CD14-positive monocyte (primary cell): ENCODE data around the gene LRP1-AS. TPM values are rescaled to one million over a fixed set of nuclear protein-coding genes. Genes with fewer than 3 reads are reported as not detected.

Source experiments
- DNase-seq, 3 donors: peaks; one replicate each; pipeline ENCODE4 v3.0.0-alpha.2; 2011 to 2022
- H2AFZ ChIP-seq: 2 replicates; pipeline ENCODE4 v1.6.0; 2012; ENCODE audit warnings: mild to moderate bottlenecking, low read depth, low read length, inconsistent platforms; ENCODE audit not compliant: insufficient read depth, poor library complexity, severe bottlenecking
- H3K27ac ChIP-seq, 2 donors: 1 replicate in 1 of 2; 2 replicates in 1 of 2; pipeline ENCODE4 v1.5.1; 2012 to 2013; ENCODE audit warnings: low read length in 2 of 2, control low read depth in 1 of 2, inconsistent platforms in 1 of 2, low read depth in 1 of 2, mild to moderate bottlenecking in 1 of 2
- H3K27me3 ChIP-seq, 2 donors: one replicate each; pipeline versions ENCODE4 v1.6.0 to v1.6.1; 2011 to 2013; ENCODE audit warnings: low read length in 2 of 2; ENCODE audit not compliant: control insufficient read depth in 2 of 2, insufficient read depth in 2 of 2
- H3K36me3 ChIP-seq, 2 donors: replicated peaks in 1 of 2; 1 replicate in 1 of 2; 2 replicates in 1 of 2; pipeline versions ENCODE4 v1.5.1 to v1.6.1; 2012 to 2013; ENCODE audit warnings: low read length in 2 of 2, control low read depth in 1 of 2, inconsistent platforms in 1 of 2, mild to moderate bottlenecking in 1 of 2; ENCODE audit not compliant: insufficient read depth in 2 of 2, control insufficient read depth in 1 of 2
- H3K4me1 ChIP-seq, 2 donors: 1 replicate in 1 of 2; 2 replicates in 1 of 2; pipeline versions ENCODE4 v1.5.1 to v1.6.1; 2012 to 2013; ENCODE audit warnings: low read length in 2 of 2, control low read depth in 1 of 2, inconsistent platforms in 1 of 2, mild to moderate bottlenecking in 1 of 2, moderate library complexity in 1 of 2; ENCODE audit not compliant: insufficient read depth in 2 of 2, control insufficient read depth in 1 of 2
- H3K4me2 ChIP-seq: replicated peaks from 2 replicates; pipeline ENCODE3; 2012; ENCODE audit warnings: low read length, moderate library complexity, mild to moderate bottlenecking; ENCODE audit not compliant: poor library complexity, severe bottlenecking; ENCODE audit errors: extremely low read depth
- H3K4me3 ChIP-seq, 3 experiments: fragments of 200-600 bp in 1 of 3; sonication (generic) in 1 of 3; replicated peaks in 1 of 3; 1 replicate in 2 of 3; 2 replicates in 1 of 3; pipeline ENCODE4 v1.5.1; 2011 to 2013; ENCODE audit warnings: low read length in 3 of 3, mild to moderate bottlenecking in 3 of 3, control low read depth in 2 of 3, low read depth in 2 of 3, inconsistent platforms in 1 of 3, moderate library complexity in 1 of 3
- H3K79me2 ChIP-seq: 2 replicates; pipeline ENCODE4 v1.6.0; 2012; ENCODE audit warnings: mild to moderate bottlenecking, control low read depth, inconsistent platforms, low read length, moderate library complexity; ENCODE audit not compliant: insufficient read depth
- H3K9ac ChIP-seq: 2 replicates; pipeline ENCODE4 v1.6.0; 2017; ENCODE audit warnings: low read length, mild to moderate bottlenecking; ENCODE audit not compliant: insufficient read depth, poor library complexity, severe bottlenecking
- H3K9me3 ChIP-seq, 2 donors: replicated peaks in 1 of 2; 1 replicate in 1 of 2; 2 replicates in 1 of 2; pipeline versions ENCODE4 v1.5.1 to v1.6.1; 2012 to 2013; ENCODE audit warnings: low read length in 2 of 2, control low read depth in 1 of 2; ENCODE audit not compliant: control insufficient read depth in 1 of 2, insufficient read depth in 1 of 2
- H4K20me1 ChIP-seq: 2 replicates; pipeline ENCODE4 v1.6.0; 2012; ENCODE audit warnings: mild to moderate bottlenecking, low read length, control low read depth, moderate library complexity; ENCODE audit not compliant: insufficient read depth
- H3K27ac Mint-ChIP-seq, 7 donors: one replicate each; pipeline ENCODE4 v1.8.0; 2020; ENCODE audit warnings: mild to moderate bottlenecking in 7 of 7, mixed read lengths in 7 of 7, moderate library complexity in 6 of 7, inconsistent platforms in 2 of 7
- H3K27me3 Mint-ChIP-seq, 3 donors: one replicate each; pipeline ENCODE4 v1.8.0; 2021 to 2022; ENCODE audit warnings: low read depth in 3 of 3, mild to moderate bottlenecking in 3 of 3, mixed read lengths in 3 of 3, moderate library complexity in 3 of 3, inconsistent platforms in 1 of 3
- H3K36me3 Mint-ChIP-seq, 2 donors: one replicate each; pipeline ENCODE4 v1.8.0; 2020; ENCODE audit warnings: mixed read lengths in 2 of 2, inconsistent platforms in 1 of 2, mild to moderate bottlenecking in 1 of 2
- H3K4me1 Mint-ChIP-seq: one replicate; pipeline ENCODE4 v1.8.0; 2020; ENCODE audit warnings: mild to moderate bottlenecking, mixed read lengths
- H3K4me3 Mint-ChIP-seq, 2 donors: one replicate each; pipeline ENCODE4 v1.8.0; 2020; ENCODE audit warnings: mild to moderate bottlenecking in 2 of 2, mixed read lengths in 2 of 2, moderate library complexity in 1 of 2
- H3K9me3 Mint-ChIP-seq, 7 donors: one replicate each; pipeline ENCODE4 v1.8.0; 2020 to 2022; ENCODE audit warnings: mixed read lengths in 7 of 7, mild to moderate bottlenecking in 6 of 7, moderate library complexity in 6 of 7, inconsistent platforms in 2 of 7
- CTCF ChIP-seq: fragments of 200-600 bp; IDR thresholded peaks from one replicate; pipeline ENCODE4 v1.8.0; 2022; ENCODE audit warnings: antibody characterized with exemption, mild to moderate bottlenecking
- WGBS: methylation state at CpG from one replicate; pipeline ENCODE4 v1.1.5; 2013; ENCODE audit warnings: missing lambda C conversion rate; ENCODE audit not compliant: insufficient coverage; 5-methylcytosine and 5-hydroxymethylcytosine counted together
- intact Hi-C, 2 donors: fragments of 100-400 bp; cut with micrococcal nuclease; formaldehyde crosslinking; loops; one replicate each; pipeline versions ENCODE4 v1.15.0 to v1.15.1; 2023
- polyA plus RNA-seq, 3 donors: library from polyadenylated mRNA; depleted of rRNA in 1 of 3; unstranded in 2 of 3; stranded (reverse) in 1 of 3; fragments of 300-500 nt in 2 of 3; fragments of >200 nt in 1 of 3; fragmentation: Illumina TruSeq in 2 of 3; gene quantifications; 1 replicate in 2 of 3; 2 replicates in 1 of 3; pipeline ENCODE4 v1.2.3, GENCODE V29; 2012 to 2021

The LRP1-AS gene
- polyA plus RNA-seq, 3 donors, result 0.35 to 1.5 TPM; not detected in 1

GRCh38 chr12:57170408-57170807 is 23.0 kb upstream of the LRP1-AS start:
- no peak overlapping the region for H3K27ac ChIP-seq
- H3K9me3 ChIP-seq, result no peaks in the 10 kb centered on the region
- peaks cover 91 to 98% of the 10 kb centered on the region in 2 donors for H3K36me3 ChIP-seq
- no peak overlapping the region for H3K9ac ChIP-seq
- H3K27me3 ChIP-seq, result no peaks in the 10 kb centered on the region
- Mint-ChIP-seq H3K36me3 (peaks cover 95 to 100% of the 10 kb centered on the region in 2 donors), H3K27me3 (peaks cover 2 to 7% (median 4%) of the 10 kb centered on the region in 3 donors), H3K4me1 (peaks cover 20% of the 10 kb centered on the region), H3K4me3 (no peak overlapping the region), H3K9me3 (peaks cover 0 to 4% (median 0%) of the 10 kb centered on the region in 7 donors), H3K27ac (no peak overlapping the region)
- peaks cover 97% of the 10 kb centered on the region for H4K20me1 ChIP-seq
- intact Hi-C loops, result loop anchor here in 1 of 2 donors (5.0 kb wide), 1 partner anchor 48 kb away; no protein-coding TSS in a partner anchor
- no CpG with 5 or more reads among the region's 1 CpG for WGBS
- H3K4me1 ChIP-seq, result peaks cover 0 to 11% of the 10 kb centered on the region in 2 donors
- no peak overlapping the region for H3K4me3 ChIP-seq
- H3K4me2 ChIP-seq, result no peak overlapping the region
- H2AFZ ChIP-seq, result no peak overlapping the region
- no peaks in the 10 kb centered on the region for H3K79me2 ChIP-seq
- no peak for TF ChIP-seq CTCF
- no peak for DNase-seq

- no peaks in the 10 kb centered on the region for H3K27me3 ChIP-seq
- no peaks in the 10 kb centered on the region for H3K79me2 ChIP-seq
- H4K20me1 ChIP-seq, result peaks cover 97% of the 10 kb centered on the region
- no peak overlapping the region for H3K4me2 ChIP-seq
- H2AFZ ChIP-seq, result no peak overlapping the region
- Mint-ChIP-seq H3K9me3 (peaks cover 0 to 4% (median 0%) of the 10 kb centered on the region in 7 donors), H3K27me3 (peaks cover 2 to 8% (median 4%) of the 10 kb centered on the region in 3 donors), H3K4me1 (peaks cover 22% of the 10 kb centered on the region), H3K27ac (no peak overlapping the region), H3K36me3 (peaks cover 95 to 100% of the 10 kb centered on the region in 2 donors), H3K4me3 (no peak overlapping the region)
- H3K36me3 ChIP-seq, result peaks cover 92 to 98% of the 10 kb centered on the region in 2 donors
- no peak for TF ChIP-seq CTCF
- no peak for DNase-seq
- no peak overlapping the region for H3K27ac ChIP-seq
- intact Hi-C loops, result loop anchor here in 1 of 2 donors (5.0 kb wide), 1 partner anchor 48 kb away; no protein-coding TSS in a partner anchor
- H3K4me3 ChIP-seq, result no peak overlapping the region
- H3K4me1 ChIP-seq, result peaks cover 0 to 11% of the 10 kb centered on the region in 2 donors
- no peaks in the 10 kb centered on the region for H3K9me3 ChIP-seq
- no peak overlapping the region for H3K9ac ChIP-seq
- 88% methylated on average over 5 of the region's 7 CpGs for WGBS
These were observed 22.6 kb upstream of the LRP1-AS start for GRCh38 chr12:57169969-57170368.
